ENCODE measurements around the gene RPTOR.

The RPTOR gene

DNA sequence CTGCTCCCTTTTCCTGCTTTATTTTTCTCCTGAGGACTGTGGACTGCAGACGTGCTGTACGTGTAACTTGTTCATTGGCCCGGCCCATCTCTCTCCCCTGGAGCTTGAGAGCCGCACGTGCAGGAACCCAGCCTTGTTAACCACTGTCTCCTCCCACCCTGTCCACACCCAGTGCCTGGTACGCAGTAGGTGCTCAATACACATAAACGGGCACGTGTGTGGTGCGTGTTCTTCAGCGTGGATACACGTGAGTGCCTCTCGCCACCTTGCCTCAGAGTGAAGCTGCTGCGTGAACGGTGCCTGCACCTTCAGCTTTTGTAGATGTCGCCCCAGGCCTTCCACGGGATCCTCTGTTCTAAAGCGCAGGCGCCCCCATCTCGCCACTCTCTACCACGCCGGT, 350.7 kb downstream of the RPTOR start:
- DNase-seq (ENCODE audit: low read depth): no peak

DNA sequence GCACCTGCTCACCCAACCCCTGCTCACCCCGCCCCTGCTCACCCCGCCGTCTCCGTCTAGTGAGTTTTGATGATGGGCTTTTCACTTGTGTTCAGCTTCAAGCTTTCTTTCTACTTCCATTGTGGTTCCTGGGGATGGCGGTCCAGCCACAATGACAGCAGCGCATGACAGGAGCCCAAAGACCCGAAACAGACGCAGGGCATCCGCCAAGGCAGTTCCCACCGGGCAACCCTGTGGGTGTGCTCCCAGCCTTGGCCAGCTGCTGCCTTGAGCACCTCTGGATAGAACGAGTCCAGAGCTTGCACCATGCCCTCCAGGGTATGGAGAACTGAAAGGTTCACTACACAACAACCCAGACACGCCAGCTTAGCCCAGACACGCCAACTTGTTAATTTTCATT, 354.1 kb downstream of the RPTOR start:
- no peak for DNase-seq (ENCODE audit: low read depth)

DNA sequence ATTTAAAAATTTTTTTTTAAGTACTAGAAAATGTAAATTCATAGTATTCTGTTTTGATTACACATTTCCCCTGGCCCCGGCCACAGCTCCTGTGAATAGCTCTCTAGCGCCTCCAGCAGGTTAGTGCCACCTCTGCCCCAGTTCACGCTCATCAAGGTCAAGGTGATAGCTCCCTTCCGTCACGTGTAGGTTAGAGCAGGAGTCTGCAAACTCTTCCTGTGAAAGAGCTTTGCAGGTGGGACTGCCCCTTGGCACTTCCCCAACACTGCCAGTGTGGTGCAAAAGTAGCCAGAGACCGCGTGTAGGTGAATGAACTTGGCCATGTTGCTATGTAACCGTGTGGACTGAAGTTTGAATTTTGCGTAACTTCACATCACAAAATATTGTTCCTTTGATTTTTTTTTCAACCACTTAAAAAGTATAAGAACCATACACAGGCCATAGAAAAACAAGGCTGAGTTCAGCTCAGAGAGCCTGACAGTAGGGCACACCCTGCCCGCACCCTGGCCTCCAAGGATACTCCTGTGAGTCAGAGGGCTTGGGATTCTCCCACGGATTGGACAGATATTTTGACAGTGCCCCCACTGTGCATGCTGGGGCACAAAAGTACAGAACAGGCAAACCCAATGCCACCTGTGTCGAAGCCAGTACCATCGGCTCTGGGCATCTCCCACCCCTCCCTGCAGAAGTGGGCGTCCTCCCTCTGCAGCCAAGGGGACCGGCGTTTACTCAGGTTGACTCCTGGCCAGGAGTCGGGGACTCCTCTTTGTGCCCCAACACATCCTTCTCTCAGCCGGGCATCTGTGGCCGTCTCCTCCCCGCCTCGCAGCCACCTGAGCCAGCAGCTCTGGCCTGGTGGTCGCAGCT, 355.0 kb downstream of the RPTOR start:
- DNase-seq (ENCODE audit: low read depth): peak; percentile 3

DNA sequence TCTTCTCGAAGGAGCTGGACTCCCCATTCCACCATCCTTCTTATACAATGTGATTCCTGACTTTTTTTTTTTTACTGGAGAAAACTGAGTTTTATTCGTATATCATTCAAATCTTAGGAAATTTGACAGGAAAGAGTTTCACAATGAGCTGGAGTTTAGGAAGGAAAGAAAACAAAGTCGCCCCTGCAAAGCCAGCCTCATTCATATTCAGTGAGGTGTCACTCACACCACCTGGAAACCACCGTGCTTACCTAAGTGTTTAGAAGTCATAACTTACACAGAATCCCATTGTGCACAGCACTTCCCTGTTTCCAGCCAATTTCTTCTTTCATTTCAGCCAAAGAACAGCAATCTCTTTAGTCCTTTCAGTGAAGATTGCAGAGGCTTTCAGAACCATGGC, 356.7 kb downstream of the RPTOR start:
- no peak for DNase-seq (ENCODE audit: low read depth)

DNA sequence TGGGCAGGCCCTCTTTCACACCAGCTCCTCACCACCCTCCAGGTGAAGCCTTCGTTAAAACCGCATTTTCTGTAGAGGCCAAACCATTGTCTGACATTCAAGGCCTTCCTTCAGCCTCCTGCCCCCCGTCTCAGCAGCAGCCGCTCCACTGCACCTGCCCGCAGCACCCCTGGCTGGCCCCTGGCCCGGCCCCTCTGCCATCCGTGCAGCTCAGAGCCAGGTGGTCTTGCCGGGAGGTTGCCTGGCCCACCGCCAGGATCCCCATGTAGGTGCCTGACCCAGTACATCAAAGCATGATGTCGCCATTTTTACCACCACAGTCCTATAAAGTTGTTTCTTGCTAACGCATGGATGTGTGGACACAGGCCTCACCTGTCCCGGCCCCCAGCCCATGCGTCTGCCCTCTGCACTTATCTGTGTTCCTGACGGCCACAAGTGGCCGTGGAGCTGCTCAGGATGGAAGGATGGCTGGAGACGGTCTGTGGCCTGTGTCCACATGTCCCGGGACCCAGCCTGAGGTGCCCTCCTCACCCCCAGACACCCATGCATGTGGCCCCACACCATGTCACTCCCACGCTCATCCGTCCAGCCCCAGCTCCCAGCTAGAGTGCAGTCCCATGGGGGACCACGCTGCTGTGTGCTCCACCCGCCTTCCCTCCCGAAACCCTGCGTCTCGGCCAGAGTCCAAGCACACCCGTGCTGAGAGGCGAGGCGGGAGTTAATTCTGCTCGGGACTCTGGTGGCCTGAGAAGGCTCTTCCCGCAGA, 357.7 kb downstream of the RPTOR start:
- no peak for DNase-seq (ENCODE audit: low read depth)

DNA sequence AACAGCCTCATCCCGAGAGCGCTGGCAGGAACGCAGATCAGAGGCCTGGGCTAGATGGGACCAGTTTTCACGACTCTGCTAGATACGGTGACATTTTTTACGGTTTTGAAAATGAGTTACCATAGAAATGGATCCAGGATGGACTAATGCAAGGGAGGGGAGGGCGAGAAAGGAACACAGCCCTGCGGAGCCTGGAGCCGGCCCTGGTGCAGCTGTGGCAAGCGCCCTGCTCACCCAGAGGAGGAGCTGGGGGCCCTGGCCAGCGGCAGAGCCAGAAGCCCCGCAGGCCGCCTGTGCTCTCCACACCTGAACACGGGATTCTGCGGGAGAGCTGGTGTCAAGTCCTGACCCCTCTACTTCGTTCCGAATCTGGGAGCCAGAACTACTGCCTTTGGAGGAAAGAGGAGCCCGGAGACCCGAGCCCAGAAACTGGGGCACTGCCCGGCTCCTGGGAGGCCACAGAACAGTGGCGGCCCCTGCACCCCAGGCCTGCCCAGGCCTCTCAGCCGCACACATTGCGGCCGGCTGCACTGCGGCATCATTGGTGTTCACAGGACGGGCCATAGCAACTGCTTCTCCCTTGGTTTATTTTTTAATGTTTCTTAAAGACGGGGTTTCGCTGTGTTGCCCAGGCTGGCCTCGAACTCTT, 358.4 kb downstream of the RPTOR start:
- DNase-seq (ENCODE audit: low read depth): no peak

DNA sequence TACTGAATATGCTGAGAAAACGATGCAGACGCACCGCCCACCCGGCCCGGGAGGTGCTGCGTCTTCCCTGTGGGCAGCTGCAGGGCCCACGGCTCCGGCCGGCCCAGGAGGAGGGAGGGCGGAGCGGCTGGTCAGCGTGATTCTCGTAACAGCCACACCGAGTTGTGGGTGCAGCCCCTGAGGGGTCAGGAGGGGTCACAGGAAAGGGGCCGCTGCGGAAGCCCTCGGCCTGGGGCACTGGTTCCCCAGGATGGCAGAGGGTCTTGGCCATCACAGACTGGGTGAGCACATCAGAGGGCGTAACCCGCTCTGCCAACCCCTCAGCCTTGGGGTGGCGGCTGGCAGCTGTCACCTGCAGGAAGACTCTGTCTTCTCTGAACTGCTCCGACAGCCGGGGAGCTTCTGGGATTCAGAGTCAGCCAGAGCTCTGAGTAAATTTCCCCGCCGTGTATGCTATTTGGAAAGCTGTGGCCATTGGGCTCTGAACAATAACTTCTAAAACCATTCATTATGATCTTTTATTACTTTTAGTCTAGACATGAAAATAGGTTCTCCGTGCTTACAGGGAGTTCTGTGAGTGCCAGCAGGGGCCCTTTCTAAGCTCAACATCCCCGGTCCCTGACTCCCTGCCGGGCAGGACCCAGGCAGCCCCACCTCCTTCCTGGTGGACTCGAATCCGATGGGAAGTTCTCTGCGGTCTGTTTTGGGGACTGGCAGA, 359.6 kb downstream of the RPTOR start:
- no peak for DNase-seq (ENCODE audit: low read depth)

DNA sequence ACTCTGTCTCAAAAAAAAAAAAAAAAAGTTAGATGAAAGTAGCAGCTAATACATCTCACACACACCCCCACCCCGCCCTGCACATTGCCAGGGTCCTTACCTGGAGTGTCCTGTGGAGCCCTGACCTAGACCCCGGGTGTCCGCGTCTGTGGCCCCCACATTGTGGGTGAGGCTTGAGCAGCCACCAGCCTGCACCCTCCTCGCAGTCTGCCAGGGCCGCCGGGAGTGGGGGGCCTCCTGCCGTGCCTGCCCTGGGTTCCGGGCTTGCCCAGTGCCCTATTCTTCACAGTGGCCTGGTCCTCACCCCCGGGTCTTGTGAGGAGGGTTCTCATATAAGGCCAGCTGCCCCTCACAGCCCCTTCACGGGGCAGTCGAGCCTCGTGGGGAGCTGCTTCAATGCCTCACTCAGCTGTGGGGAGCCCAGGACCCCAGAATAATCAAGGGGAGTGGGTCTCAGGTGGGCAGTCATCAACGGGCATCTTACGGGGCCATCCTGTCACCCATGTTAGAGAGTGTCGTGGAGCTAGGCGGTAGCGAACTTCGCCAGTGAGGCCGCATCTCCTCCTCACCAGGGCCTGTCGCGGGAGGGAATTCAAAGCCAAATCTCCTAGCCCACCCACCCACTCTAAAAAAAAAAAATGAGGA, 361.1 kb downstream of the RPTOR start:
- DNase-seq (ENCODE audit: low read depth): no peak

DNA sequence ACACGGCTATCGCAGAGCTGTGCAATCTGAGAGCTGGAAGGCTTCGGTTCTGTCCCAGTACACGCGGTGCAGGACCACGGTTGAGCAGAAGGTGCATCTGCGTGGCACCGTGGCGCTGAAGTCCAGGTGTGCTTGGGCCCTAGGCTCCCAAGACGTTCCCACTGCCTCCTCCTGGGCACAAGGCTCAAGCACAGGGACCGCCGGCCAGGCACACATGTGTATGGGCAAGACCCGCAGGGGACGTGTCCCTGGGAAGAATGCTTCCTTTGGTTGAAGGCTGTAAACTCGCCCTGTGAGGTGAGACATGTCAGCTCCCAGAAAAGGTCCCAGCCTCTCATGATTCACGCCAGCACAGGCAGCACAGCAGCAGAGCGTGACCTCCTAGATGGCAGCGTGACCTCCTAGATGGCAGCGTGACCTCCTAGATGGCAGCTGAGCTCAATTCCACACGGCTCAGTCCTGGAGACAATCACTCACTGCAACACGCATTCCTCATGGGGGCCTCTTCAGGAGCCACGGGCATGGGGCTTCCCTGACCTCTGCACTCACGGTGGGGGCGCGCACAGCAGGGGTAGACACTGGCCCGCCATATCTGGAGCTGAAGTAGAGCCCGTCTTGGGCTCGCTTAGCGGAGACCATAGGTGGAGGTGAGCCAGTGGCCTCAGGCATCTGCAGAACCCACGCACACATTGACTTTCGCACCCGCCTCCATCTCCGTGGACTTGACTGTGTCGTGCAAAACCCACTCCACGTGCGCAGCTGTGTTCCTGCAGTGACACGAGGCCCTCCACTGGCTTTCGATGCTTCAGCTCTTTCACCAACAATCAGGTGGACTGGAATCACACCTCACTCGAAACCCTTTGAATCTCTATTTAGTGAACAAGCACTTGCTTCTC, 362.0 kb downstream of the RPTOR start:
- no peak for DNase-seq (ENCODE audit: low read depth)

DNA sequence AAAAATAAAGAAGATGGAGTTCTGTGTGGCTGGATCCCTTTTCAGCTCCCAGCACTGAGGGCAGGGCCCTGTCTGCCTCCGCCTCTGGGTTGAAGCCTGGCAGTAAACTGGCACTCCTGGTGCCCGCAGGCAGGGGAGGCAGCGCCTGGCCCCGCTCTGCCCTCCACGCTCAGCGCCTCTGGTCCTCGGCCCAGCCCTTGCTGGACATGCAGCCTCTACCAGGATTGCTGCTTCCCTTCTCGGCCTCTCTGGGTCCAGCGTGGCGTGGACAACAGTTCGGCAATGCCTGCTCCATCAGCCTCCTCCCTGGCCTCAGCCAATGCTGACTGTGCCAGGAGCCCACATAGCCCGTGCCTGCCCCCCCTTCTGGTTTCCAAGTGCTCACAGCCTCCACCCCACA, 362.6 kb downstream of the RPTOR start:
- no peak for DNase-seq (ENCODE audit: low read depth)

DNA sequence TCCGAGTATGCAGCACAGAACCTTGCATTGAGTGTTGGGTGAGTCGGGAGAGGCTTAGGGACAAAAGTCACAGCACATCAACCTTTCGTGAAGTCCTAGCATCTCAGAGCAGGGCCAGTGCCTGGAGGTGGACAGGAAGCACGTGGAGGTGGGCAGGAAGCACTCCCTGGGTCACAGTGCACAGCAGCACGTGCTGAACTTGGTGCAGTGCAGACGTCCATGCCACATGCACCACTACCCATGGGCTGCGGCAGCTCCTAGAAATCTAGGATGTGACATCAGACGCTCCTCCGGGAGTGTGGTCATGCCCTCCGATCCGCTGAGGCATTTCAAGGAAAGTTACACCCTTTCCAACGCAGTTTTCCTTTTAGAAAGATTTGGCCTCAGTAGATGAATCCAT, 363.6 kb downstream of the RPTOR start:
- DNase-seq (ENCODE audit: low read depth): no peak

DNA sequence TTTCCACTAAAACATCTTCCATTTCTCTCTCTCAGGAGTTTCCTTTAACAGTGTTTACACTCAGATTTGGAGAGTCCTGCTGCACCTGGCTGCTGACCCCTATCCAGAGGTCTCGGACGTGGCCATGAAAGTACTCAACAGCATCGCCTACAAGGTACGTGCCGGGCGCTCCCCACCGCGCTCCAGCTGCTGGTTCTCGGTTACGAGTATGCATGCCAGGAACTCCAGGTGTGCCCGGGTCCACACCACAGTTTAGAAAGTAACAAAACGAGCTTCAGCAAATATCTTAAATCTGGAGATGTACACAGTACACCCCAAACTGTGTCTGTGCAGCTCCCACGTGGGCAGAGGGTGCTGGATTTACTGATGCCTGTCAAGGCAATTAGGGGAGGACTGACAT, 364.1 kb downstream of the RPTOR start:
- no peak for DNase-seq (ENCODE audit: low read depth)

DNA sequence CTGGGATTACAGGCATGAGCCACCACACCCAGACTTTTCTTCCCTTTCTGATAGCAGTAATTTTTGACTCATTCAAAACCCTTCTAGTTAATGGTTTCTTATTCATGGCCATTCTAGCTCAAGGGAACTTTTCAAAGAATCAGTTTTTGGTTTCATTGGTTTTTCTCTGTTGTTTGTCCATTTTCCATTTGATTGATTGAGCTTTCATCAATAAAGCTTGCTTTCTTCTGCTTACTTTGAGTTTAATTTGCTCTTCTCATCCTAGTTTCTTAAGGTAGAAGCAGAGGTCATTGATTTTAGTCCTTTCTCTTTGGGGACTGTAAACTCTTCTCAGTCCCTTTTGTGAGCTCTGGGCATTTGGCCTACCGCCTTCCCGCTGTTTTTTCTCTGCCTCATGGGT, 365.0 kb downstream of the RPTOR start:
- no peak for DNase-seq (ENCODE audit: low read depth)

DNA sequence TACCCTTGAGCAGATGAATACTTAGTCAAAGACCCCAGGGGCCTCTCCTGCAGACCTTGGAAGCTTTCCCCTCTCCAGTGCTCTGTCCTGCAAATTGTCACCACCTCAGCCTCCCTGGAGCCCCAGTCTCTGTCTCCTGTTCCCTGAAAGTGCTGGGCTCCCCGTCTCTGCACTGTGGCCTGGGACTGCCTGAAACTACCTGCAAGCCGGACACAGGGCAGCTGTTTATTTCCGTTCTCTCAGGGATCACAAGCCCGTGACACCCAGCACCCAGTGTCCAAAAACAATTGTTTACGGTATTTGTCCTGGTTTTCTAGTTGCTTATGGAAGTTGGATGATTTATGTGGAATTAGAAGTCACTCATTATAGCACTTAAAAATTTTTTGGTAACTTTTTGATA, 365.4 kb downstream of the RPTOR start:
- no peak for DNase-seq (ENCODE audit: low read depth)

DNA sequence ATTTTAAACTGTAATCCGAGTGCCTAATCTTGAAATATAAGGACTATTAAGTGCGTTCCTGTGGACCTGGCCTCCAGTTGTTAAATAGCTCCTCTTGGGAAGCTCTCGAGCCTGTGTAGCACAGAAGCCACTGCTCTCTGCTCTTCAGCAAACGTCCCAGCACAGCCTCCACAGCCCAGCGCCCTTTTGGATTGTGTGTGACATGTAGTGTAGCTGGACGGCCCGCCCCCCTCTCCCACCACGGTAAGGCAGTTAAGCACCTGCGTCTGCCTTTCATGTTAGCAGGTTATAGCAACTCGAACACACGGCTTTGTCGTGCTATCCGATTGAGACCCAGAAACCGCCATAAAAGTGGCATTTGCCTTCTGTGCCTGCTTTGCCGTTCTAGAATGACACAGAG, 367.8 kb downstream of the RPTOR start:
- DNase-seq (ENCODE audit: low read depth): no peak

DNA sequence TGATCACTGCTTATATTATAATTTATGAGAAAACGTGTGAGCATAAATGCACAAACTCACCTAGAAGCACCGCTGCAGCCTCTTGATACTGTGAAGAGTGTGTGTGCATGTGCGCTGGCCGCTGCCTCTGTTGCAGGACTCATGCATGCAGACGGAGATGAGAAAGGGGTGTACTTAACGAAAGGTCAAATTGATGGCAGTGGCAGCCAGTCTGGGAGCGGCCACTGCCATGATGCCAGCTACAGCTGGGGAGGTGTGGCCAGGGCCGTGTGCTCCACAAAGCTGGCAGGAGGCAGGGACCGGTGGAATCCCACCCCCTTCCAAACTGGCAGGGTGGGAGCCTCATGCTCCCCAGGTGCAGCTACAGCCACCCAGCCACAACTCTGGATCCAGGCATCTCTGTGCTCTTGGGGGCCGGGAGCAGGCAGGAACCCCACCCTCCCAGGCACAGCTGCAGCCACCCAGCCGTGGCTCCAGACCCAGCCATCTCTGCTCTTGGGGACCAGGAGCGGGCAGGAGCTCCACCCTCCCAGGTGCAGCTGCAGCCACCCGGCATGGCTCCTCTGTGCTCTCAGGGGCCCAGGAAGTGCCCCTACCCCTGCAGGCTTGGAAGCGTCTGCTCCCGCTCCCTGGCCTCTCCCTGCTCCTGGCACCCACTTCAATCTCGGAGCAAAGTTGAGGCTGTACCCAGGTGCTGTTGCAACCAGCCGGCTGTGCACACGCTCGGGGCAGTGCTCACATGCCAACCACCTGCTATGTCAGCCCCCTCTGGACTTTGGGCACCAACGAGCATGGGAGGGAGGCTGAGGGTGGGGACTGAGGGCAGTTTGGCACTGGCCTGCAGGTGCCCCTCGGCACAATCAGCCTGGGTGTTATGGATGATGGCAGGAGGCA, 369.5 kb downstream of the RPTOR start:
- no peak for DNase-seq (ENCODE audit: low read depth)

DNA sequence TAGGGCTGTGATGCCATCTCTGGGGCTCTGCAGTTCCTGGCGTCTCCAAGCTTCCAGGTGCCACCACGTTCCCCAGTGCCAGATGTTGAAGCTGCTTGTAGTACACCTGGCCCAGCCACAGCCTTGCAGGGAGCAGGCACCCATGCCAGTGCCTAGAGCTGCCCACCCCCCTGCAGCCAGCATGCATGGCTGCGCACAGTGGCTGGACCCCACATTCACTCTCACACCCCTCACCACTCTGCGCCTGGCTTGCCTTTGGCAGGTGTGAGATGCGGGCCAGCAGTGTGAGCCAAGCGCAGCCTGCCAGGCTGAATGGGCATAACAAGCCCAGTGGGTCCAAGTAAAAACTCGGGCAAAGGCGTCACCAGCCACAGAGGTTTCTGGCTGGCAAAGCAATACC, 371.6 kb downstream of the RPTOR start:
- no peak for DNase-seq (ENCODE audit: low read depth)

DNA sequence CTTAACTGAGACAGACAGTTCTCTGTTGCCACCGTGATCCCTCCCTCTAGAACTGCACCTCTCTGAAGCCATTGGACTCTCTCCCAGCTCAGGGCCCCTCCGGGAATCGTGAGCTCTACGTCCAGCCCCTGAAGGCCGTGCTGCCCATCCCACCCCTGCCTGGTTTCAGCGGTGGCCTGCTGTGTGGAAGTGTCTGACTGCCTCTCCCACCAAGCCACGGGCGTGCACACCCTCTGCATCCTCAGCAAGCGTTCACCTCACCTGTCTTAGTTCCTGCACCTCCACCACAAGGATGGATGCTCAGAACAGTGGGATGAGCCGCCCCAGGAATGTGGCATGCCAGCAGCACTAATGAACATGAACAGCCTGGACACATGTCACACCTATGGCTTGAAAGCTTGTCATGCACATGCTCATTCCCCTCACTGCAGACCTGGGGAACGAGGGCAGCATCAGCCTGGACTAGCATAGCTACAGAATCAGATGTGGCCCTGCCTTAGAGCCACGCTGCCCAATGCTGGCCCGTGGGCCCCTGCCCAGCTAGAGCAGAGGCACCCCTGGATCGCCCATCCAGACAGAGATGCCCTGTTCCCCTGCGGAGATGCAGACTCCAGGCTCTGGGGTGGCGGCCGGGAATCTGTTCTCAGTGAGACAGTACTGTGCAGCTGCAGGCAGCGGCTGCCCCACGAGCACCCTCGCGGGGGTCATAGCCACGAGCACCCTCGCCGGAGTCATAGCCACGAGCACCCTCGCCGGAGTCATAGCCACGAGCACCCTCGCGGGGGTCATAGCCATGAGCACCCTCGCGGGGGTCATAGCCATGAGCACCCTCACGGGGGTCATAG, 373.3 kb downstream of the RPTOR start:
- no peak for DNase-seq (ENCODE audit: low read depth)

DNA sequence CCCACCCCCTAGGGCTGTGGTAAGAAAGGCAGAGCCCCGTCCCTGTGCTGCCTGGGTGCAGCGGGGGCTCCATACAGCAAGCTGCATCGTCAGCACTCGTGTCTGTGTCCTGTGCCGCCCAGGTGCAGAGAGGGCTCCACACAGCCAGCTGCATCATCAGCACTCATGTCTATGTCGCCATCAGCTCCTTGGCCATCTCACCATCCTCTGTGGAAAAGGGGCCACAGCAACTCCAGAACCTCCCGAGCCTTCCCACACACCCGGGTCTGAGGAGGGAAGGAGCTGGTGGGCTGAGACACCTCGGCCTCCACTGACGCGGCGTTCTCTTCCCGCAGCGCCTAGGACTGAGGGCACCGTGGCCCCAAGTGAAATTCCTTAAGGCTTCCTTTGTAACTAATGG, 374.1 kb downstream of the RPTOR start:
- no peak for DNase-seq (ENCODE audit: low read depth)
